EH (cell line): ENCODE data around the gene POGZ.

Experiments
- DNase-seq: peaks from one replicate; pipeline ENCODE4 v3.0.0-alpha.2; 2015; ENCODE audit warnings: low read depth

Gene POGZ

GRCh38 chr1:151370211-151370911 is 88.9 kb downstream of the POGZ start:
- DNase-seq: no peak

DNA sequence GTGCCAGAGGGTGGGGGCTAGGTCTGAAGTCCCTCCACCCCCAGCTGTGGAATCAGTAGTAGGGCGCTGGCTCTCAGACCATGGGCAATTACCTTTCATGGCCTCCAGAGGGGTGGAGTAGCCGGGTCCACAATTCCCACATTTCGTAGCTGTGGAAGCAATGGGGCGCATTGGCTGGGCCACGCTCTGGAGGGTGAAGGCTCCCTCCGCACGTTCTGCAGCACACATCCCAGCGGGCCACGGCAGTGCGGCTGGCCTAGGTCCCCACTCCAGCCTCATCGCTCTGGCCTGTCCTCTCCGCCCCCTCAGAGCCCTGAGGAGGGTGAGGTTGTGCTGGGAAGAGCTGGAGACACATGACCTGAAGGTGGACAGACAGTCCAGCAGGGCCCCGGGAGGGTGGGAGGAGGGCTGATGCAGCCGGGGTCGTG is 89.7 kb downstream of the POGZ start:
- DNase-seq: no peak

GRCh38 chr1:151369302-151369610 is 90.0 kb downstream of the POGZ start:
- no peak for DNase-seq

- no peak for DNase-seq
Measured at GRCh38 chr1:151368393-151369301, 90.6 kb downstream of the POGZ start.

DNA sequence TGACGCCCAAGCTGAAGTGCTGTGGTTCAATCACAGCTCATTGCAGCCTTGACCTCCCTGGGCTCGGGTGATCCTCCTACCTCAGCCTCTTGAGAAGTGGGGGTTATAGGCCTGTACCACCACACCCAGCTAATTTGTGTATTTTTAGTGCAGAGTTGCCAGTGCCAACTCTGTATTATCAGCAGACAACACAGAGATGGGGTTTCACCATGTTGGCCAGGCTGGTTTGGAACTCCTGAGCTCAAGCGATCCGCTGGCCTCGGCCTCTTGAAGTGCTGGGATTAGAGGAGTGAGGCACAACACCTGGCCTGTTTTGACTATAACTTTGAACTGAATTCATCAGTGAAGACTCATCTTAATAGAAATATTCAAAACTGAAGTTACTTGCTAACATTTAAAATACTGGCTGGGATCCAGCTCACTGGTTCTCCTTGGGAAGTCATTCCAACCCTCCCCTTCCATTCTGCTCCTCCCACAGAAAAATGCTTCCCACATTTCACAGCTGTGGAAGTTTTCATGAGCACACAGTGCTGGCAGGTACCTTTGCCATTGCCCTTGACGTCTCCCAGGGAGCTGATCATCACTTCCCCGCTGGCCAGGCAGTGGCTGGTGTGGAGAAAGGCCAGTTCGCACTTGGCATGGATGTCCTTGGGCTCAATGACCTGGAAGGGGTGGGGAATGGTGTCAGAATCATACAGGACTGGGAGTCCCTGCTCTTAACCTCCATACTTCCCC is 91.5 kb downstream of the POGZ start:
- DNase-seq: no peak

DNA sequence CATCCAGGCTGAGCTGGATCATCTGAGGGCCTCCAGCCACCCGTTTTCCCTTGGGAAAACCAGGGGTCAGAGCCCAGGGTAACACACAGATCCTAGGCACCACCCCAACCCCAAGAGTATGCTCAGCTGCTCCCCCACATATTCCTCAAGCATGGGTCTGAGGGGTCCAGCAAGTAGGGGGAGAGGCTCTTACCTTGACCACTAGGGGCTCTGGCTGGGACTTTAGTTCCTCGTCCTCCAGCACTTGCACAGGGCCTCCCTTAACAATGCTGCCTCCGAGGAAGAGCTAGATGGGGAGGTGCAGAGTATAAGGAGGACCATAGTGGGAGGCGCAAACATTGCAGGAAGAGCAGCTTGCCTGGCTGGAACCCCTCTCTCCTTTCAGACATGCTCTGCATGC is 94.3 kb downstream of the POGZ start:
- DNase-seq: no peak

DNA sequence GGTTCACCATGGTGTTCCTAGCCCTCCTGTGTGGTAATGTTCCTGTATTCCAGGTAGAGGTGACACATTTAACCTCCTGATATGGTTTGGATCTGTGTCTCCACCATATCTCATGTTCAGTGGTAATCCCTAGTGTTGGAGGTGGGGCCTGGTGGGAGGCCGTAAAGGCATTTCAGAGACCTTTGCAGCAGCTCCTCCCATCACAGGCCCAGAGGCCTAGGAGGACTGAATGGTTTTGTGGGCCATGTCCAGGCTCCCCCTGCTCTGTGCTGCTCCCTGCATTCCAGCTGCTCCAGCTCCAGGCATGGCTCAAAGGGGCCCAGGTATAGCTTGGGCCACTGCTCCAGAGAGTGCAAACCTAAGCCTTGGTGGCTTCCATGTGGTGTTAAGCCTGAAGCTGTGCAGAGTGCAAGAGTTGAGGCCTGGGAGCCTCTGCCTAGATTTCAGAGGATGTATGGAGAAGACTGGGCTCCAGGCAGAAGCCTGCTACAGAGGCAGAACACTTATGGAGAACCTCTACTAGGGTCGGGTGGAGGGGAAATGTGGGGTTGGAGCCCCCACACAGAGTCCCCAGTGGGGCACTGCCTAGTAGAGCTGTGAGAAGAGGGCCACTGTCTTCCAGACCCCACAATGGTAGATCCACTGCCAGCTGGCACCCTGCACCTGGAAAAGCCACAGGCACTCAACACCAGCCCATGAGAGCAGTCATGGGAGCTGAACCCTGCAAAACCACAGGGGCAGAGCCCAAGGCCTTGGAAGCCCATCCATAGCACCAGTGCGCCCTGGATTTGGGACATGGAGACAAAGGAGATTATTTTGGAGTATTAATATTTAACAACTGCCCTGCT is 96.8 kb downstream of the POGZ start:
- no peak for DNase-seq

DNA sequence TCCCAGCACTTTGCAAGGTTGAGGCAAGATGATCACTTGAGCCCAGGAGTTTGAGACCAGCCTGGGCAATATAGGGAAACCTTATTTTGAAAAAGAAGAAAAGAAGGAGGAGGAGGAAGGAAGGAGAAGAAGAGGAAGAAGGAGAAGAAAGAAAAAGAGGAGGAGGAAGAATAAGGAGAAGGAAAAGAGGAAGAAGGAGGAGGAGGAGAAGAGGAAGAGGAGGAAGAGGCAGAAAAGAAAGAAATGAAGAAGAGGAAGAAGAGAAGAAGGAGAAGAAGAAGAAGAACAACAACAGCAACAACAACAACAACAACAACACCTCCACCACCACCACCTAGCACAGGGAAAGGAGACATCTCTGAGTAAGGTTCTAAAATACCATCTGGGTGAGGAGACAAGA is 97.4 kb downstream of the POGZ start:
- DNase-seq: no peak

GRCh38 chr1:151356696-151357095 is 102.6 kb downstream of the POGZ start:
- no peak for DNase-seq
